ENCODE measurements around the gene BCAS3.

Gene BCAS3

GRCh38 chr17:61214753-61215152 lies 537.1 kb downstream of the BCAS3 start:
- H3K4me3 ChIP-seq (ENCODE audit: low read length) = no peak overlapping the region
- no peak for TF ChIP-seq ZNF274 (IDR thresholded peaks at IDR 0.05; ENCODE audit: low read depth, low read length)

DNA sequence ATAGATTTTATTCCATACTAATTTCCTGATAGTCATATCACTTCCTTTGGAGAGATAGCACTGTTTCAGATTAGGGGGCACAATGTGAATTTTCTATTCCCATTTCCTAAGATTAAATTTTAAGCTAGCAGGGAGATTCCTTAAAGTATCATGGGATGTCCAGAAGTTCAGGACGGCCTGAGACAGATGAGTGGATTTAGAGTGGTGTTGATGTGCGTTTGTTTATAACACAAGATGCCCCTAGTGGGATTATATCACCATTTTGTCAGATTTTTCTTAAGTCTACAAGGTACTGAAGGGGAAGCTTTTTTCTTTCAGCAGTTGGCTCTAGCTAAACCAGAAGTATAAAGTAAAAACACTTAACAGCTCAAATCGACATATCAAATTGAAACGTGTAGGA lies 538.4 kb downstream of the BCAS3 start:
- TF ChIP-seq ZNF274 (IDR thresholded peaks at IDR 0.05; ENCODE audit: low read depth, low read length) = no peak
- H3K4me3 ChIP-seq (ENCODE audit: low read length) = no peak overlapping the region

- no peak for TF ChIP-seq ZNF274 (IDR thresholded peaks at IDR 0.05; ENCODE audit: low read depth, low read length)
- no peak overlapping the region for H3K4me3 ChIP-seq (ENCODE audit: low read length)
Observed at GRCh38 chr17:61217878-61218437, 540.3 kb downstream of the BCAS3 start.

DNA sequence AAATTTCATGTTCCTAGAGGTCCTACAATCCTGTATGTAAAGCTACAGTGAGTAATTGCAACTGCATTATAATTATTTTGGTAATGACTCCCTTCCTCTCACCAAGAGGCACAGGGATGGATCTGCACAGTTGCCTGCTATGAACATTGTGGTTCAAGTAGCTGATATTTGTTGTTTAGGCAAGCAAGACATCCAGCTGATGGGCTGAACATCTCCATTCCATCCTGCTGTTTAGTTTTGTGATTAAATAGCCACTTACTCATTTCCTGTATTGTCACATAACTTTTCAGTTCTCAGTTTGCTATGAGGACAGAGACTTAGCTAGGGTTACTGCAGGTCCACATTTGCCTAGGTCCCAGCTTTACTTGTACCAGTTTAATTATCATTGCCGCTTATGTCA lies 540.8 kb downstream of the BCAS3 start:
- TF ChIP-seq ZNF274 (IDR thresholded peaks at IDR 0.05; ENCODE audit: low read depth, low read length) = no peak

DNA sequence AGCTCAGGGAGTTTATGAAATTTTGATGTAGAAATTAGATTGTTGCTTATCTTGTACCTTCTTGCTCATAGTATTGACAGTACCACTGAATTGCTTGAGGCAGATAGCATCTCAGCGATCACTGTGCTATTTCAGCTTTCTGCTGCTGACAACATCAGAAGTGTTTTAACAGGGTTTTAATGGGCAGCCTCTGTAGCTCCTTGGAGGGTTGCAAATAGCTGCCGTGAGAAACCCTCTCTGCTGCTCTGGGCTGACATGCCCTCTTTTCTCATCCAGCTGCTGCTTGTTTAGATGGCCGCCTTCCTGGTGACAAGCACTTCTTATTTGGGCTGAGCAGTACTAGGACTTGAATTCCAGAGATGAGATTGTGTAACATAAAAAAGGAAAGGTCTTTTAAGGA lies 541.8 kb downstream of the BCAS3 start:
- no peak overlapping the region for H3K4me3 ChIP-seq (ENCODE audit: low read length)
- TF ChIP-seq ZNF274 (IDR thresholded peaks at IDR 0.05; ENCODE audit: low read depth, low read length) = no peak

More for the DNA sequence above, 540.8 kb downstream of the BCAS3 start:
- H3K4me3 ChIP-seq (ENCODE audit: low read length) = no peak overlapping the region

DNA sequence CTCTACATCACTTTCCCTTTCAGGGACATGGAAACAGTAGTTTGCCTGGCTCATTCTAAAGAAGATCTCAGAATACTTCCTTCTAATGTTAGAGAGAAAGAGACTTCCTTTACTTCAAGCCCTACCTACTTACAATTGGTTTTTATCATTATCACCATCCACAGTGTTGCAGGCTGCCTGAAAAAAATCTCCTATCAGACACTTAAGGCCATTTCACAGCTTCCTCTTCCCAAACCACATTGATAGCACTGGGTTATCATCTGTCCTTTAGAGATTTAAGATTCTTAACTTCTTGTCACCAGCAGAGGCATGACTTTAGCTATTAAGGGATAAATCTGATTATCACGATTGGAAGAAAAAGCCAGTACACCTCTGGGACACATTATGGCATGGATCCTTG lies 543.5 kb downstream of the BCAS3 start:
- H3K4me3 ChIP-seq (ENCODE audit: low read length) = no peak overlapping the region

DNA sequence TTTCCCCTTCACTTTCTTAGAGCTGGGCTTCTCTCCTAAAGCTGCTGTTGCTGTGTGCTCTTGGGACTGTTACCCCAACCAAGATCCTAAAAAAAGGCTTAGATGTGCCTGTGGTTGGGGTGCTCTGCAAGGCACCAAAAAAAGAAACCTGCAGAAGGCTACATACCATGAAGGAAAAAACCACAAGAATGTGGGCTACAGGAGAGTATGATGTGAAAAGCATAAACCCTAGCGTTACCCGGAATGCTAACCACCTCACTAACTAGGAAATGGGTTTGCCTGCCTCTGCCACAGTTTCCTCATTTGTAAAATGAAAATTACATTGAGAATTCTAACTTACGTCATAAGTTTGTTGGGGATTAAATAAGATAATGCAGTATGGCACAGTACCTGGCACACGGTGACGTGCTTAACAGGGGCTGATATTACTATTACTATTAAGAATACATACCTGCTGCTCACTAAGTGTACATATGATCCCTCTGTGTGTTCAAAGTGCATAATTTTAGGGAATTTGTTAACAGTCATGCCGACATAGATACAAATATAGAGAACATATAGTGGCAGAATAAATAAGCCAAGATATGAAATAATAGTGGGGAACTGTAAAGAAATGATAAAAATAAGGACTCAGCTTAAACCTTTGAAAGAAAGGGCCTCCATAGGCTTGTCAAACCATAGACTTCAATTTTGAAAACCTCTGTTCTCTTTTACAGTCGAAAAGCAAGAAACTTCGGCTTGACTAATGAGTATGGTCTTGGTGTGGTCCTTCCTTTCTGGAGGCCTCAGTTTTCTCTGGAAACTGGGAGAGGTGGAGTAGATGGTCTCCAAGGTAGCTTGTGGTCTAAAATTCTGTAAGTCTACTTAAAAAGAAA lies 544.2 kb downstream of the BCAS3 start:
- no peak overlapping the region for H3K4me3 ChIP-seq (ENCODE audit: low read length)
- no peak for TF ChIP-seq ZNF274 (IDR thresholded peaks at IDR 0.05; ENCODE audit: low read depth, low read length)

More for the DNA sequence above, 543.5 kb downstream of the BCAS3 start:
- TF ChIP-seq ZNF274 (IDR thresholded peaks at IDR 0.05; ENCODE audit: low read depth, low read length) = no peak

DNA sequence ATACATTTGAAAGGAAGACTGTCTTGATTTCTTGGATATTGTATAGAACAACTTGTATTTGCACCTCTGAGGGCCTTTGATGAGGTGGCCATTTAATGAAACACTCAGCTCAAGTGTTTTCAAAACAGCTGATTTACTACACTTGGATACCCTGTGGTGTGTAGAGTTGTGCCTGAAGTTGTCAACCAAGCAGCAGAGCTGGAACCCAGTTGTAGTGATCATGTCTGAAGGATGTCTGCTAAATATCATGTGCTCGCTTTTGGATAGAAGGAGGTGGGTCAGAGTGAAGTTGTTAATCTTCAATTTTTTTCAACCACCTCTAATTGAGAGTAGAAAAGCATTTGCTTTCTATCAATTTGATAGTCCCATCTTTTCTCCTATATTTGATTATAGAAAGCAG lies 546.1 kb downstream of the BCAS3 start:
- H3K4me3 ChIP-seq (ENCODE audit: low read length) = no peak overlapping the region
- TF ChIP-seq ZNF274 (IDR thresholded peaks at IDR 0.05; ENCODE audit: low read depth, low read length) = no peak

DNA sequence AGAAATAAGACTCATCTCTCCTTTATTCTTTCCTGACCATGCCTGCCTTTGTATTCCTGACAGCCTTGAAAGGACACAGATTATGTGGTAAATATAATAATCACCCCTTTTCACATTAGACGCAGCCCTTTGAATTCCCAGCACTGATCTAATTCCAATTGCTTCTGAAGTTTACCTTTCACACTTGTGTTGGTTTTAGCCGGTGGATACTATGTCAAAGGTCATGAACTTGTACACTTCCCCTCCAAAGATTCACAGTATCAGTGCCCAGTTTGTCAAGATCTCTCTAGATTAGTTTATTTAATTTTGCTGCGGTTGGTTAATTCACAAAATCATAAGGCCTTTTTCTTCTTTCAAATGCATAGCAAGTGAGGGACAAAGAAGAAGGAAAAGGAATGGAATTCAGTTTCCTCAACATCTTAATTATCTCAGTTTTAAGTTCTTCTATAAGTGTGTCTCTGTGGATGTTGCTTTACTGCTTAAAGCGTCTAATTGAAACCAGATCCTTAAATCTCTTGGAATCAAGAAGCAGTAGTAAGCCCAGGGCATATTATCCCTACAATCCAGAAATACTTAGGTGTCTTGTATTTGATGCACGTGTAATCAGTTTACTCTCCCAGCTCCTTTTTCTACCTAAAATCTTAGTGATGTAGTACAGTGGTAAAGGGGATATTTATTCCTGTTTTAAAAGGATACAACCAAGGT lies 547.7 kb downstream of the BCAS3 start:
- no peak overlapping the region for H3K4me3 ChIP-seq (ENCODE audit: low read length)
- TF ChIP-seq ZNF274 (IDR thresholded peaks at IDR 0.05; ENCODE audit: low read depth, low read length) = no peak

- no peak for TF ChIP-seq ZNF274 (IDR thresholded peaks at IDR 0.05; ENCODE audit: low read depth, low read length)
- no peak overlapping the region for H3K4me3 ChIP-seq (ENCODE audit: low read length)
Observed at GRCh38 chr17:61227866-61228265, 550.2 kb downstream of the BCAS3 start.

DNA sequence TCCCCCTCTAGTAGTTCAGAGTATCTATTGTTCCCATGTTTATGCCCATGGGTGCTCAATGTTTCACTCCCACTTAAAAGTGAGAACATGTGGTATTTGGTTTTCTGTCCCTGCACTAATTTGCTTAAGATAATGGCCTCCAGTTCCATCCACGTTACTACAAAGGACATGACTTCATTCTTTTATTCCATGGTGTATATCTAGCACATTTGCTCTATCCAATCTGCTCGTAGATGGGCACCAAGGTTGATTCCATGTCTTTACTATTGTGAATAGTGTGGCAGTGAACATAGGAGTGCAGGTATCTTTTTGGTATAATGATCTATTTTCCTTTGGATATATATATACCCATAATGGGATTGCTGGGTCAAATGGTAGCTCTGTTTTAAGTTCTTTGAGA lies 552.8 kb downstream of the BCAS3 start:
- no peak for TF ChIP-seq ZNF274 (IDR thresholded peaks at IDR 0.05; ENCODE audit: low read depth, low read length)
- no peak overlapping the region for H3K4me3 ChIP-seq (ENCODE audit: low read length)

DNA sequence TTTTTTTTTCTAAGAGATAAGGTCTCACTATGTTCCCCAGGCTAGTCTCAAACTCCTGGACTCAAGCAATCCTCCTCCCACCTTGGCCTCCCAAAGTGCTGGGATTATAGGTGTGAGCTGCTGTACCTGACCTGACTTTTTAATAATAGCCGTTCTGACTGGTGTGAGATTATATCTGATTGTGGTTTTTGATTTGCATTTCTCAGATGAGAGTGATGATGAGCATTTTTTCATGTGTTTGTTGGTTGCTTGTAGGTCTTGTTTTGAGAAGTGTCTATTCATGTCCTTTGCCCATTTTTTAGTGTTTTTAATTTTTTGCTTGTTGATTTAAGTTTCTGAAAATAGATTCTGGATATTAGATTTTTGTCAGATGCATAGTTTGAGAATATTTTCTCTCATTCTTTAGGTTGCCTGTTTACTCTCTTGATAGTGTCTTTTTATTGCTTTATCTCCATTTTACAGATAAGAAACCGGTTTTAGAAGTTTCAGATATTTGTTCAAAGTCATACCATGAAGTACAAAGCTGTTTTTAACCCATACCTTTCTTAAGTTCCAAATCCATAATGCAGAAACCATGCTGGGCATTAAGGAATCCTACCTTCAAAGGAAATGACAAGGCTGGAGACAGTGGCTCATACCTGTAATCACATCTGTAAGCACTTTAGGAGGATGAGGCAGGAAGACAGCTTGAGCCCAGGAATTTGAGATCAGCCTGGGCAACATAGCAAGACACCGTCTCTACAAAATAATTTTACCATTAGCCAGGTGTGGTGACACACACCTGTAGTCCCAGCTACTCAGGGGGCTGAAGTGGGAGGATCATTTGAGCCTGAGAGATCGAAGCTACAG lies 553.5 kb downstream of the BCAS3 start:
- TF ChIP-seq ZNF274 (IDR thresholded peaks at IDR 0.05; ENCODE audit: low read depth, low read length) = no peak

GRCh38 chr17:61232871-61233270 lies 555.2 kb downstream of the BCAS3 start:
- H3K4me3 ChIP-seq (ENCODE audit: low read length) = no peak overlapping the region
- TF ChIP-seq ZNF274 (IDR thresholded peaks at IDR 0.05; ENCODE audit: low read depth, low read length) = no peak

More for the DNA sequence above, 553.5 kb downstream of the BCAS3 start:
- H3K4me3 ChIP-seq (ENCODE audit: low read length) = no peak overlapping the region

Measured in GM08714 (cell line).